GM21526 (cell line): ENCODE results near the gene UGT1A9.
"Not testable (repeated sequence)": the region's sequence is repeated elsewhere in the genome, so short reads cannot be mapped to it uniquely, and the experiment has no call there.

Source experiments
- ATAC-seq: cut with Tn5 transposase; IDR thresholded peaks from one replicate; pipeline ENCODE4 v1.9.1; 2021; ENCODE audit warnings: moderate library complexity; ENCODE audit not compliant: unreplicated experiment, low FRiP score

Gene UGT1A9

DNA sequence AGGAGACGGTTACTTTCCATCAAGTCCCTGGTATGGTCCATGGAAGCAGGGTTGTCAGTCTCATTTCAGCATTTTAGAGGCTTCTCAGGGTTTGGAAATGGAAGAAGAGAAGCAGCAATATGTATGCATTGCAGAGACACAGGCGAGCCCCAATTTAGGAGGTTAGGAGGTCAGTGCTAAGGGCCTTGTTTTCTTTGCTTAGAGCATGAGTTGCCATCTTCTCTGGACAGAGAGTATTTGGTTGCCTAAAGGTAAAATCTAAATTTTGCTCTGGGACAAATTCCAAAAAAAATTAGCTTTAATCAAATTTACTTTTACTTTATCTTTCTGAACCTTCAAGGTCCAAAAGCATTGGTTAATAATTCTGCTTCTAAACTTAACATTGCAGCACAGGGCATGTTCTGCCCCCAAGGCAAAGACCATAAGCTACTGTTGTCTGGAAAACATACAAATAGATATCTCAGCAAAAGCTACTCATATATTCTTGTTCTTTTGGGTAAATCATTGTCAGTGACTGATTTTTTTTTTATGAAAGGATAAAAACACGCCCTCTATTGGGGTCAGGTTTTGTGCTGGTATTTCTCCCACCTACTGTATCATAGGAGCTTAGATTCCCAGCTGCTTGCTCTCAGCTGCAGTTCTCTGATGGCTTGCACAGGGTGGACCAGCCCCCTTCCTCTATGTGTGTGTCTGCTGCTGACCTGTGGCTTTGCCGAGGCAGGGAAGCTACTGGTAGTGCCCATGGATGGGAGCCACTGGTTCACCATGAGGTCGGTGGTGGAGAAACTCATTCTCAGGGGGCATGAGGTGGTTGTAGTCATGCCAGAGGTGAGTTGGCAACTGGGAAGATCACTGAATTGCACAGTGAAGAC, at the start of gene UGT1A9:
Gene UGT1A9 (plus strand): TSS at position 609 of the 872 bp plus-strand sequence. CDS start 37 bp downstream, at position 646.
- ATAC-seq: no peak

- ATAC-seq: no peak
Observed at GRCh38 chr2:233627331-233628025, 44.2 kb upstream of the UGT1A9 start.

- ATAC-seq: not testable (repeated sequence)
Observed at GRCh38 chr2:233636306-233636705, 35.4 kb upstream of the UGT1A9 start, which contains the start of gene UGT1A10. Gene UGT1A10 (plus strand): TSS chr2:233636448. CDS start chr2:233636523, 75 bp downstream.

DNA sequence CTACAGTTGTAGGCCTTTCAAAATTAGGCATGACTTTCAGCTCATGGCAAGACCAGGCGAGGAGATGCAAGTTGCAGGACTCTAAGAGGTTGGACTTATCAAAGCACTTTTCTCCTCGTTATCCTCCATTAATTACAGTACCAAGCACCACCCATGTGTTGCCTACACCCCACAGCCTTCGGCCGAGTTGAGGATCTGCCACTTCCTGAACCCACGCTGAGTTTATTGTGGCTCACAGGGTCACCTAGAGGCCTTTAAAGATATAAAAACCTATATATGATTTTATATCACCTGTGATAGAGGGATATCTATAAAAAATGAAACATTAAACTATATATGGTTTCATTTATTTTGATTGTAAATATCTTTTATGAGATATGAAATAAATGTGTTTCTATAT, 32.9 kb upstream of the UGT1A9 start:
- ATAC-seq: no peak

DNA sequence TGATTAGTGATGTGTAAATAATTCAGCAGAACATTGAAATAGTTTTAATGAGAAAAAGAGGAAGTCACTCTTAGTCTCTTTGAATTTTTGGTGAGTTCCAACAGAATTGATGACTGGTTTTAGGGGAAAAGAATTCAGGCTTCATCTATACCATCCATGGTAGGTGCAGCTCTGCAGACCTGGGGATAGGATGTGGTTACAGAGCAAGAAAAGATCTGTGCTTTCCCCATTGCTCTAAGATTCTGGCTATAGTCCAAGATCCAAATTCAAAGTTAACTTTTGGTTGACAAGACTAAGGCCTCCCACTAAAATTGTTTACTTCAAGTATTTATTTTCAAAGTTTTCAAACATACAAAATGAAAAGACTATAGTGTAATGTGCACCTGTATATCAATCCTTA, 31.8 kb upstream of the UGT1A9 start:
- no peak for ATAC-seq

GRCh38 chr2:233643128-233643527, 28.6 kb upstream of the UGT1A9 start:
- no peak for ATAC-seq

DNA sequence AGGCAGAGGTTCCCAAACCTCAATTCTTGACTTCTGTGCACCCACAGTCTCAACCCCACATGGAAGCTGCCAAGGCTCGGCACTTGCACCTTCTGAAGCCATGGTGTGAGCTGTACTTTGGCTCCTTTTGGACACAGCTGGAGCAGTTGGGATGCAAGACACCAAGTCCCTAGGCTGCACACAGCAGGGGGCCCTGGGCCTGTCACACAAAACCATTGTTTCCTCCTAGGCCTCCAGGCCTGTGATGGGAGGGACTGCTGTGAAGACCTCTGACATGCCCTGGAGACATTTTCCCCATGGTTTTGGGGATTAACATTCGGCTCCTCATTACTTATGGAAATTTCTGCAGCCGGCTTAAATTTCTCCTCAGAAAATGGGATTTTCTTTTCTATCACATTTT, 25.7 kb upstream of the UGT1A9 start:
- not testable (repeated sequence) for ATAC-seq

- ATAC-seq: no peak
Observed at GRCh38 chr2:233650981-233651380, 20.7 kb upstream of the UGT1A9 start.

GRCh38 chr2:233651430-233651829, 20.3 kb upstream of the UGT1A9 start:
- ATAC-seq: no peak

DNA sequence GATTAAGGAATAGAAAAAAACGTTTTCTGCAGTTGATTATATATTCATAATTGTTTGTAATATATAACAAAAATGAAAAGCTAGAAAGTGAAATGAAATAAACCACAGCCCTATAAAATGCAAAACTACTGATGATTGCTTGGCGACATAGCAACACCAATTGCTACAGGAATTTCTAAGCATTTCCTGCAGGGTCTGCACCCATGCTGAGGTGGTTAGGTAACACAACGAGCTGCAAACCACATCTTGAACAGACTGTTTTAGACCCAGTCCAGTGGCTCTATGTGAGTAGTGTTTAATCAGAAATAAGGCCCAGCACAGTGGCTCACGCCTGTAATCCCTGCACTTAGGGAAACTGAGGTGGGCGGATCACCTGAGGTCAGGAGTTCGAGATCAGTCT, 17.2 kb upstream of the UGT1A9 start:
- ATAC-seq: no peak

DNA sequence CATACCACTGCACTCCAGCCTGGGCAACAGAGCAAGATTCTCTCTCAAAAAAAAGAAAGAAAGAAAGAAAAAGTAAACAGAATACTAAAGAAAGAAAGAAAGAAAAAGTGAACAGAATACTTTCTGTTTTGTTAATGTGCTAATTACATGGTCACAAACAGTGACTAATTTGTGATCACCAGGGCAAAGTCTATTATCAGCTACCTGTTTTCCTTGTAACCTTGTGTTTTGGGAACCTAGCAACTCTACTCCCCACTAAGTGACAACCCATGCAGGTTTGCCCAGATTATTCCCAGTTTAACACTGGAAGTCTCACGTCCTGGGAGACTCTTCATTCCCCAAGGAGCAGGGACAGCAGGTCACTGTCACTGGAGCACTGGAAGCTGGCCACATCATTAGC, 16.7 kb upstream of the UGT1A9 start:
- no peak for ATAC-seq

GRCh38 chr2:233655943-233656342, 15.8 kb upstream of the UGT1A9 start:
- not testable (repeated sequence) for ATAC-seq

DNA sequence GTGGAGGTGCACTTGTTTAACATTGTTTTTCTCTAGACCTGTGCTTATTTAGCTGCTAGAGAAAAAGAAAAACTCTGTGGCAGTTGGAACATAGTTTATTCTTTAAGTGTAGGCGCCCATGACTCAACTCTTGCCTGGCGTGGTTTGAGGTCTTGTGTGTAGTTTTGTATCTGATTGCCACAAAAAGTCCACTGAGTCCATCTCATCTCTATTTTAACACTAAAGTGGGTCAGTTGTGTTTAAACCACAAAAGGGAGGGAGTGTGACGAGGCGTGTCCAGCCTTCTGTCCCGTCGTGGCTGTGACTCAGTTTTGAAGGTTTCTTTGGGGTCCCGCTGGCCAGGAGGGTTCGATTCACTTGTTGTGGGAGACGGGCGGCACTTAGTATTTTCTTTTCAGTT, 15.3 kb upstream of the UGT1A9 start:
- ATAC-seq: no peak

GRCh38 chr2:233658610-233659009, 13.1 kb upstream of the UGT1A9 start:
- no peak for ATAC-seq

DNA sequence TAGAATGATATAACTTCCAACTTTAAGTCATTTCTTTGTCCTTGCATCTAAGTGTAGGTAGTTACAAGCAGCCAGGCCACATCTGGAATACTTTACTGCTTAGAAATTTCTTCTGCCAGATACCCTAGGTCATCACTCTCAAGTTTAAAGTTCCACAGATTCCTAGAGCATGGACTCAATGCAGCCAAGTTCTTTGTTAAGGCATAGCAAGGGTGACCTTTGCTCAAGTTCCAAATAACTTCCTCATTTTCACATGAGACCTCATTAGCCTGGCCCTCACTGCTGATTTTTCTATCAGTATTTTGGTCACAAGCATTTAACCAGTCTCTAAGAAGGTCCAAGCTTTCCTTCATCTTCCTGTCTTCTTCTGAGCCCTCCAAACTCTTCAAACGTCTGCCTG, 7.8 kb upstream of the UGT1A9 start:
- no peak for ATAC-seq

DNA sequence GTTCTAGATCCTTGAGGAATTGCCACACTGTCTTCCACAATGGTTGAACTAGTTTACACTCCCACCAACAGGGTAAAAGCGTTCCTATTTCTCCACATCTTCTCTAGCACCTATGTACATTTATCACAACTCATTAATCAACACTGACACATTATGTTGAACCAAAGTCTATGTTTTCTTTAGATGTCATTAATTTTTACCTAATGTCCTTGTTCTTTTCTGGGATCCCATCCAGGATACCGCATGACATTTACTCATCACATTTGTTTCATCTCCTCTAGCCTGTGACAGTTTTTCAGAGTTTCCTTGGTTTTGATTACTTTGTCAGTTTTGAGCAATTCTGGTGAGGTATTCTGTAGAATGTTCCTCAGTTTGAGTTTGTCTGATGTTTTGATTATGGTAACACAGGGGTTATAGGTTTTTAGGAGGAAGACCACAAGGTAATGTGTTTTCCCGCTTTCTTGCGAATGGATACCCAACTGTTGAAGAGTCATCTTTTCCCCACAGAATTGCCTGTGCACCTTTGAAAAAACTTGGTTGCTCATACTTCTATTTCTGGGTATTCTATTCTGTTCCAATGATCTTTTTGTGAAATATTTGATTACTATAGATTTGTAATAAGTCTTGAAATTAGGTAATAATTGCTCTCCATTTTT, 3.0 kb upstream of the UGT1A9 start:
- no peak for ATAC-seq

- no peak for ATAC-seq
Observed at GRCh38 chr2:233672886-233673285, 1.2 kb downstream of the UGT1A9 start.

DNA sequence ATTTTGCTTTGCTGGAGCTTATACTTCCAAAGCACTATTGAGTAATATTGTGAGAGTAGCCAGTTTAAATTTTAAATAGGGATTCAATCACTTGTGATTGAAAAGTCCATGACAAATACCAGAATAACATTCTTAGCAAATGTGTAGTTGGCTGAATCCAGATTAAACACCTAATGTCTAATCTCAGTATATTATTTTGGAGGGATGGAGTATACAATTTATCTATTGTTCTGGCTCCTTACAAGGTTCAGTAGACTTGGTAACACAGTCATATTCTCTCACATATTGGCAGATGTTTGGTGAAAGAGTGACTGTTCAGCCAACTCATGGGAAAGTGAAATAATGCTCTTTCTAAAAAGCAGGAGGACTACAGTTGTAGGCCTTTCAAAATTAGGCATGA, 2.2 kb downstream of the UGT1A9 start:
- ATAC-seq: no peak

DNA sequence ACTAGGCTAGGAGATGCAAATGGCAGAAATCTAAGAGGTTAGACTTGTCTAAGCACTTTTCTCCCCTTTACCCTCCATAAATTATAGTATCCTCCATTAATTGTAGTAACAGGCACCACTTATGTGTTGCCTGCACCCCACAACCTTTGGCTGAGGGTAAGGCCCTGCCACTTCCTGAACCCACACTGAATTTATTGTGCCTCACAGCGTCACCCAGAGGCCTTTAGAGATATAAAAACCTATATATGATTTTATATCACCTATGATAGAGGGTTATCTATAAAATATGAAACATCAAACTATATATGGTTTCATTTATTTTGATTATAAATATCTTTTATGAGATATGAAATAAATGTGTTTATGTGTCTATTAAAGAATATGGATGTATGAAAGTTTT, 2.6 kb downstream of the UGT1A9 start:
- ATAC-seq: no peak

GRCh38 chr2:233674995-233675394, 3.3 kb downstream of the UGT1A9 start:
- ATAC-seq: no peak

GRCh38 chr2:233676046-233676445, 4.3 kb downstream of the UGT1A9 start:
- ATAC-seq: no peak
